GM19023 (cell line): ENCODE measurements around the gene PAX3.
"Not testable (repeated sequence)": the region's sequence is repeated elsewhere in the genome, so short reads cannot be mapped to it uniquely, and the experiment has no call there.

Experiments used
- ATAC-seq: cut with Tn5 transposase; IDR thresholded peaks from one replicate; pipeline ENCODE4 v1.9.1; 2021; ENCODE audit warnings: mild to moderate bottlenecking, moderate library complexity; ENCODE audit not compliant: unreplicated experiment

PAX3 gene

GRCh38 chr2:222159221-222159620 lies 139.6 kb downstream of the PAX3 start:
- ATAC-seq = no peak

GRCh38 chr2:222155003-222155664 lies 143.7 kb downstream of the PAX3 start:
- ATAC-seq = not testable (repeated sequence)
